K562 (cell line): ENCODE measurements around the gene EIPR1.

Source experiments
- ARID2 ChIP-seq: fragments of 450-650 bp; IDR thresholded peaks from 2 replicates; pipeline ENCODE4 v1.6.1; 2017; ENCODE audit warnings: antibody characterized with exemption, mild to moderate bottlenecking
- EP300 ChIP-seq: IDR thresholded peaks from 2 replicates; pipeline ENCODE4 v1.6.1; 2012; ENCODE audit warnings: low read length, improper control_type of control experiment
- POLR2A ChIP-seq: fragments of 450-650 bp; conservative IDR thresholded peaks from 2 replicates; pipeline ENCODE4 v1.6.1; 2016
- SRF ChIP-seq, 2 experiments: fragments of 250-450, 450-650 bp in 1 of 2; sonication (Bioruptor Pico) in 1 of 2; sonication (generic) in 1 of 2; formaldehyde crosslinking; IDR thresholded peaks; 2 replicates each; pipeline versions ENCODE4 v1.5.0 to v1.5.1; 2020 to 2022; ENCODE audit warnings: mild to moderate bottlenecking in 1 of 2, missing genetic modification reagents in 1 of 2

DNA sequence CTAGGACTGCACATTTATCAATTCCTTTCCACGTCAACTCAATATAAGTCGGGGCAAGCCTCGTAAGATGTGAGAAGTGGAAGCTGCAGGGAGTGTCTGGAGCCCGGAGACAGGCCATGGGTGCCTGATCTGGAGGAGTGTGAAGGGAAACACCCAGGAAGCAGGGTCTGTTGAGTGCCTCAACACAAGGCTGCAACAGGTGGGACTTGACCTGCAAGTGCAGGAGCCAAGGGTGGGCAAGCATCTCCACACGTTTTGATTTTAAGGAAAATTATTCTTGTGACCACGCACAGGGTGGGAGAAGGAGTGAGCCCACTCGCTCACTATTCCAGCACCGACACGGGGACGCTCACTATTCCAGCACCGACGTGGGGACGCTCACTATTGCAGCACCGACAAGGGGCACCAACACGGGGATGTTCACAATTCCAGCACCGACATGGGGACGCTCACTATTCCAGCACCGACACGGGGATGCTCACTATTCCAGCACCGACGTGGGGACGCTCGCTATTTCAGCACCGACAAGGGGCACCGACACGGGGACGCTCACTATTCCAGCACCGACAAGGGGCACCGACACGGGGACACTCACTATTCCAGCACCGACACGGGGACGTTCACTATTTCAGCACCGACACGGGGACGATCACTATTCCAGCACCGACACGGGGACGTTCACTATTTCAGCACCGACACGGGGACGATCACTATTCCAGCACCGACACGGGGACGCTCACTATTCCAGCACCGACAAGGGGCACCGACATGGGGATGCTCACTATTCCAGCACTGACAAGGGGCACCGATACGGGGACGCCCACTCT lies 197.3 kb downstream of the EIPR1 start:
- TF ChIP-seq SRF (CRISPR knock-in tag; IDR thresholded peaks at IDR 0.05) (no peak), POLR2A (no peak), EP300 (no peak), ARID2 (no peak)
